Common myeloid progenitor, CD34-positive (primary cell): ENCODE results near the gene GTPBP3.

ENCODE experiments used
- CTCF ChIA-PET: fragments of 350-600 bp; sonication (Branson Sonifier 250); formaldehyde crosslinking; loops from one replicate; lab custom pipeline; 2021; ENCODE audit warnings: antibody characterized with exemption; lab: Charles Lee
- POLR2A ChIA-PET: fragments of 350-600 bp; sonication (Branson Sonifier 250); formaldehyde crosslinking; loops from one replicate; lab custom pipeline; 2021; ENCODE audit warnings: antibody characterized with exemption; lab: Charles Lee
- DNase-seq, 3 donors: peaks; one replicate each; pipeline versions ENCODE4 v3.0.0 to v3.0.0-alpha.2; 2013
- H3K27ac ChIP-seq, 2 experiments: 1 replicate in 1 of 2; 2 replicates in 1 of 2; pipeline ENCODE4 v1.7.0; 2013; ENCODE audit warnings: inconsistent platforms in 2 of 2, low read length in 2 of 2, mild to moderate bottlenecking in 2 of 2, low read depth in 1 of 2, moderate library complexity in 1 of 2; ENCODE audit not compliant: severe bottlenecking in 2 of 2, insufficient read depth in 1 of 2, poor library complexity in 1 of 2
- H3K27me3 ChIP-seq, 5 experiments: replicated peaks in 2 of 5; 1 replicate in 3 of 5; 2 replicates in 2 of 5; pipeline versions ENCODE4 v1.6.1 to v1.7.0; 2013; ENCODE audit warnings: low read length in 4 of 5, mild to moderate bottlenecking in 2 of 5, moderate library complexity in 2 of 5, inconsistent platforms in 1 of 5; ENCODE audit not compliant: insufficient read depth in 5 of 5, control insufficient read depth in 4 of 5
- H3K36me3 ChIP-seq, 4 experiments: 1 replicate in 2 of 4; 2 replicates in 2 of 4; pipeline versions ENCODE4 v1.6.1 to v1.7.0; 2013; ENCODE audit warnings: low read length in 3 of 4, control low read depth in 1 of 4, mild to moderate bottlenecking in 1 of 4; ENCODE audit not compliant: control insufficient read depth in 4 of 4, insufficient read depth in 4 of 4
- H3K4me1 ChIP-seq, 4 experiments: 1 replicate in 3 of 4; 2 replicates in 1 of 4; pipeline versions ENCODE4 v1.6.1 to v1.7.1; 2013; ENCODE audit warnings: low read length in 3 of 4, mild to moderate bottlenecking in 3 of 4, control low read depth in 1 of 4, inconsistent platforms in 1 of 4, moderate library complexity in 1 of 4; ENCODE audit not compliant: control insufficient read depth in 4 of 4, insufficient read depth in 4 of 4; ENCODE audit errors: control extremely low read depth in 1 of 4
- H3K4me3 ChIP-seq, 7 experiments: 1 replicate in 4 of 7; 2 replicates in 3 of 7; pipeline versions ENCODE4 v1.5.1 to v1.7.0; 2013; ENCODE audit warnings: mild to moderate bottlenecking in 7 of 7, low read length in 6 of 7, moderate library complexity in 6 of 7, inconsistent platforms in 2 of 7, low read depth in 2 of 7, control low read depth in 1 of 7; ENCODE audit not compliant: insufficient read depth in 4 of 7, control insufficient read depth in 1 of 7; ENCODE audit errors: extremely low read depth in 1 of 7
- H3K9me3 ChIP-seq, 5 experiments: 1 replicate in 4 of 5; 2 replicates in 1 of 5; pipeline versions ENCODE4 v1.6.1 to v1.7.1; 2013; ENCODE audit warnings: low read length in 4 of 5, mild to moderate bottlenecking in 2 of 5, inconsistent platforms in 1 of 5, low read depth in 1 of 5, moderate library complexity in 1 of 5; ENCODE audit not compliant: control insufficient read depth in 4 of 5, insufficient read depth in 2 of 5; ENCODE audit errors: control extremely low read depth in 1 of 5
- WGBS: methylation state at CpG from one replicate; pipeline ENCODE4 v1.1.5; 2013; ENCODE audit not compliant: insufficient coverage; 5-methylcytosine and 5-hydroxymethylcytosine counted together

GTPBP3 gene

GRCh38 chr19:17346109-17346671 lies 8.8 kb downstream of the GTPBP3 start:
- 31% methylated on average over 13 of the region's 24 CpGs for WGBS
- Histone ChIP-seq H3K4me1 (peaks cover 0 to 29% (median 21%) of the 10 kb centered on the region in 4 experiments), H3K9me3 (no peaks in the 10 kb centered on the region), H3K4me3 (no peak overlapping the region), H3K36me3 (peaks cover 0 to 6% (median 6%) of the 10 kb centered on the region in 4 experiments), H3K27ac (no peak overlapping the region), H3K27me3 (no peaks in the 10 kb centered on the region)
- ChIA-PET POLR2A (no interaction called here), CTCF (interaction anchor here (0.8 to 10.1 kb wide), 8 partner anchors 11 to 95 kb away, joined by 3 to 144 read pairs (median 4); partner anchors contain the start of gene CCDC194)
- peak; percentile 60 to 69 (median 62) for DNase-seq

- CTCF ChIA-PET: interaction anchor here (1.0 to 10.1 kb wide), 11 partner anchors 10 to 42 kb away, joined by 3 to 144 read pairs (median 4); no protein-coding TSS in a partner anchor
- 13% methylated on average over 4 of the region's 6 CpGs for WGBS
These were observed 10.0 kb downstream of the GTPBP3 start for GRCh38 chr19:17347361-17347760.

GRCh38 chr19:17347877-17348276 lies 10.5 kb downstream of the GTPBP3 start:
- no peaks in the 10 kb centered on the region for H3K27me3 ChIP-seq
- 20% methylated on average over 1 of the region's 2 CpGs for whole genome bisulfite sequencing
- ChIA-PET CTCF (interaction anchor here (1.0 to 10.1 kb wide), 8 partner anchors 9 to 41 kb away, joined by 3 to 144 read pairs (median 4); no protein-coding TSS in a partner anchor), POLR2A (interaction anchor here (0.6 kb wide), 1 partner anchor 56 kb away, joined by 4 read pairs; no protein-coding TSS in a partner anchor)
- no peak overlapping the region for H3K4me3 ChIP-seq
- H3K36me3 ChIP-seq: no peaks in the 10 kb centered on the region
- no peak overlapping the region for H3K27ac ChIP-seq
- DNase-seq: no peak
- H3K9me3 ChIP-seq: no peaks in the 10 kb centered on the region
- peaks cover 0 to 40% (median 30%) of the 10 kb centered on the region in 4 experiments for H3K4me1 ChIP-seq

More at GRCh38 chr19:17347361-17347760, 10.0 kb downstream of the GTPBP3 start:
- Histone ChIP-seq H3K27ac (no peak overlapping the region), H3K4me1 (peaks cover 0 to 35% (median 29%) of the 10 kb centered on the region in 4 experiments), H3K4me3 (no peak overlapping the region), H3K36me3 (no peaks in the 10 kb centered on the region), H3K9me3 (no peaks in the 10 kb centered on the region), H3K27me3 (no peaks in the 10 kb centered on the region)
- POLR2A ChIA-PET: interaction anchor here (0.6 kb wide), 1 partner anchor 20 kb away, joined by 3 read pairs; no protein-coding TSS in a partner anchor
- DNase-seq: no peak

GRCh38 chr19:17348700-17349099 lies 11.3 kb downstream of the GTPBP3 start:
- H3K27me3 ChIP-seq: no peaks in the 10 kb centered on the region
- DNase-seq: peak in 1 of 3 donors; percentile 44
- H3K9me3 ChIP-seq: no peaks in the 10 kb centered on the region
- peaks cover 0 to 44% (median 33%) of the 10 kb centered on the region in 4 experiments for H3K4me1 ChIP-seq
- H3K27ac ChIP-seq: no peak overlapping the region
- WGBS: 7% methylated on average over 9 of the region's 12 CpGs
- no peaks in the 10 kb centered on the region for H3K36me3 ChIP-seq
- POLR2A ChIA-PET: no interaction called here
- peak overlapping the region in 2 of 7 experiments; percentile 6 to 50 for H3K4me3 ChIP-seq
- CTCF ChIA-PET: interaction anchor here (0.5 to 10.1 kb wide), 4 partner anchors 8 to 52 kb away, joined by 3 to 144 read pairs (median 9); no protein-coding TSS in a partner anchor

GRCh38 chr19:17351815-17352435 lies 14.6 kb downstream of the GTPBP3 start:
- ChIA-PET POLR2A (no interaction called here), CTCF (interaction anchor here (1.3 kb wide), 1 partner anchor 34 kb away, joined by 3 read pairs; no protein-coding TSS in a partner anchor)
- Histone ChIP-seq H3K9me3 (no peaks in the 10 kb centered on the region), H3K4me1 (peaks cover 0 to 41% (median 31%) of the 10 kb centered on the region in 4 experiments), H3K27ac (no peak overlapping the region), H3K4me3 (peak overlapping the region in 1 of 7 experiments; percentile 16), H3K27me3 (no peaks in the 10 kb centered on the region), H3K36me3 (no peaks in the 10 kb centered on the region)
- DNase-seq: peak in 2 of 3 donors; percentile 31 to 35
- WGBS: 92% methylated on average over 27 of the region's 45 CpGs

GRCh38 chr19:17352608-17353280 lies 15.4 kb downstream of the GTPBP3 start:
- Histone ChIP-seq H3K36me3 (no peaks in the 10 kb centered on the region), H3K4me1 (peaks cover 0 to 33% (median 23%) of the 10 kb centered on the region in 4 experiments), H3K4me3 (no peak overlapping the region), H3K27me3 (no peaks in the 10 kb centered on the region), H3K27ac (no peak overlapping the region), H3K9me3 (no peaks in the 10 kb centered on the region)
- DNase-seq: no peak
- CTCF ChIA-PET: interaction anchor here (1.3 kb wide), 1 partner anchor 33 kb away, joined by 3 read pairs; no protein-coding TSS in a partner anchor
- POLR2A ChIA-PET: no interaction called here
- 54% methylated on average over 6 of the region's 14 CpGs for WGBS
